ENCODE results near the gene AURKB. TPM values are rescaled to one million over a fixed set of nuclear protein-coding genes. Genes with fewer than 3 reads are reported as not detected.

Gene AURKB
- total RNA-seq, 4 donors from 2014 or later: 11.2 to 43.7 (median 20.3) TPM

DNA sequence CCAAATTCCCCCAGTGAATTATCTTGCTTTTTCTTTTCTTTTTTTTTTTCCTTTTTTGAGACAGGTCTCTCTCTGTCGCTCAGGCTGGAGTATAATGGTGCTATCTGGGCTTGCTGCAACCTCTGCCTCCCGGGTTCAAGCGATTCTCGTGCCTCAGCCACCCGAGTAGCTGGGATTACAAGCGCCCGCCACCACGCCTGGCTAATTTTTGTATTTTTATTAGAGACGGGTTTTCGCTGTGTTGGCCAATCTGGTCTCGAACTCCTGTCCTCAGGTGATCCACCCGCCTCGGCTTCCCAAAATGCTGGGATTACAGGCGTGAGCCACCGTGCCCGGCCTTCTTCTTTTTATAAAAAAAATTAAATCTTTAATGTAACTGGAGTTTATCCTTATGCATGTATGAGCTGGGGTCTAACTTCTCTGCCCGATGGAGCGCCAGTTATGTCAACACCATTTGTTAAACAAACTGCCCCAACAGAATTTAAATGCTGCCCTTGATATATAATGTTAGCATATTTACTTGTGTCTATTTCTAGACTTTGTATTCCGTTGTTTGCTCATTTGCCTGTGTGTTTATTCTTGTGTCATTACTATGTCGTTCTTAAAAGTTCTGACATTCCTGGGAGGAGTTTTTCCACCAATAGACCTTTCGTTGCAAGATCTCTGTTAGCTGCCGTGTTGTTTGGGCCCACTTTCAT lies 535 bp upstream of the AURKB start:
- TF ChIP-seq POLR2A (IDR thresholded peaks at IDR 0.05): no peak
- TF ChIP-seq, protein P1, sequence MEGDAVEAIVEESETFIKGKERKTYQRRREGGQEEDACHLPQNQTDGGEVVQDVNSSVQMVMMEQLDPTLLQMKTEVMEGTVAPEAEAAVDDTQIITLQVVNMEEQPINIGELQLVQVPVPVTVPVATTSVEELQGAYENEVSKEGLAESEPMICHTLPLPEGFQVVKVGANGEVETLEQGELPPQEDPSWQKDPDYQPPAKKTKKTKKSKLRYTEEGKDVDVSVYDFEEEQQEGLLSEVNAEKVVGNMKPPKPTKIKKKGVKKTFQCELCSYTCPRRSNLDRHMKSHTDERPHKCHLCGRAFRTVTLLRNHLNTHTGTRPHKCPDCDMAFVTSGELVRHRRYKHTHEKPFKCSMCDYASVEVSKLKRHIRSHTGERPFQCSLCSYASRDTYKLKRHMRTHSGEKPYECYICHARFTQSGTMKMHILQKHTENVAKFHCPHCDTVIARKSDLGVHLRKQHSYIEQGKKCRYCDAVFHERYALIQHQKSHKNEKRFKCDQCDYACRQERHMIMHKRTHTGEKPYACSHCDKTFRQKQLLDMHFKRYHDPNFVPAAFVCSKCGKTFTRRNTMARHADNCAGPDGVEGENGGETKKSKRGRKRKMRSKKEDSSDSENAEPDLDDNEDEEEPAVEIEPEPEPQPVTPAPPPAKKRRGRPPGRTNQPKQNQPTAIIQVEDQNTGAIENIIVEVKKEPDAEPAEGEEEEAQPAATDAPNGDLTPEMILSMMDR (IDR thresholded peaks at IDR 0.05): no peak
- no peaks in the 10 kb centered on the region for H3K27me3 ChIP-seq
- peak overlapping the region; percentile 46 to 67 (median 58) for H3K4me3 ChIP-seq
- H3K9me3 ChIP-seq: no peaks in the 10 kb centered on the region
- peak overlapping the region; percentile 72 to 94 (median 84) for H3K27ac ChIP-seq
- H3K4me1 ChIP-seq: peaks cover 6 to 62% (median 7%) of the 10 kb centered on the region in 3 donors
- 15 to 20% methylated on average over 16 to 22 of the region's 22 CpGs for WGBS, 2 donors
- intact Hi-C loops (cut with DNase I): no loop called here
- H3K36me3 ChIP-seq: no peaks in the 10 kb centered on the region
- no peak for DNase-seq

DNA sequence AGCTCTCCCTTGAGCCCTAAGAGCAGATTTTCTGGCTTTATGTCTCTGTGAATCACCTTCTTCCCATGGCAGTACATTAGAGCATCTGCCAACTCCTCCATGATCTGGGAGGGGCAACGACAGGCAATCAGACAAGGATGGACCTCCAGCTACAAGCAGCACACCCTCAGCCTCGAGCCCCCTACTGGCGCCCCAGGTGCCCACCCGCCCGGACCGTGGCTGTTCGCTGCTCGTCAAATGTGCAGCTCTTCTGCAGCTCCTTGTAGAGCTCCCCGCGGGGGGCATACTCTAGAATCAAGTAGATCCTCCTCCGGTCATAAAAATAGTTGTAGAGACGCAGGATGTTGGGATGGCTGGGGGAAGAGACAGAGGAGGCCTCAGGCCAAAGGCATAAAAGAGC lies 3.8 kb downstream of the AURKB start:
- peaks cover 6 to 43% (median 7%) of the 10 kb centered on the region in 3 donors for H3K4me1 ChIP-seq
- intact Hi-C loops (cut with DNase I): no loop called here
- DNase-seq: no peak
- no peak overlapping the region for H3K4me3 ChIP-seq
- H3K27ac ChIP-seq: peak overlapping the region in 1 of 4 donors; percentile 10
- H3K9me3 ChIP-seq: no peaks in the 10 kb centered on the region
- TF ChIP-seq, protein P1 (IDR thresholded peaks at IDR 0.05): no peak
- TF ChIP-seq POLR2A (IDR thresholded peaks at IDR 0.05): no peak
- H3K36me3 ChIP-seq: no peaks in the 10 kb centered on the region
- WGBS, 2 donors: 89 to 95% methylated on average over 3 to 6 of the region's 12 CpGs
- H3K27me3 ChIP-seq: no peaks in the 10 kb centered on the region

DNA sequence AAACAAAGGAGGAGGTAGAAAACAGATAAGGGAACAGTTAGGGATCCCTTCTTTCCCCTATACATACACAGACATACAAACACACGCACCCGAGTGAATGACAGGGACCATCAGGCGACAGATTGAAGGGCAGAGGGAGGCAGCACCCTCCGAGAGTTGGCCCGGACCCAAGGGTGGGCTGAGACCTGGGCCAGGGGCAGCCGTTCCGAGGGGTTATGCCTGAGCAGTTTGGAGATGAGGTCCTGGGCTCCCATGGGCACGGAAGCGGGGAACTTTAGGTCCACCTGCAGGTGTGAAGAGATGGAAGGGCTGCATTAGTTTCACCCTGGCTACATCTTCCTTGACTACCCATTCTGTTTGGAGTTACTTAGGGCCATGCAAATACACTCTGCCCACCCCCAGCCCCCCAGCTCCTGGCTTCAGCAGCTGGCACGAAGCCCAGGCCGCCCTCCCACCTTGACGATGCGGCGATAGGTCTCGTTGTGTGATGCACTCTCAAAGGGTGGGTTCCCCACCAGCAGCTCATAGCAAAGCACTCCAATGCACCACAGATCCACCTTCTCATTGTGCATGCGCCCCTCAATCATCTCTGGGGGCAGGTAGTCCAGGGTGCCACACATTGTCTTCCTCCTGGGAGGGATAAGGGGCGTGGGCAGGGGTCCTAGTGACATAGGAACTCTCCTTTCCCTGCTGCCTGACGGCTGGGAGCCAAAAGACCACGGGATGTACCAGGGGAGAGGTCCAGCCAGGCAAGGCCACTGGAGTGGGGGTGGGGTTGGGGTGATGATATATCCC lies 5.4 kb downstream of the AURKB start:
- Histone ChIP-seq H3K4me3 (no peak overlapping the region), H3K27ac (no peak overlapping the region), H3K27me3 (no peaks in the 10 kb centered on the region), H3K9me3 (no peaks in the 10 kb centered on the region), H3K4me1 (peaks cover 3 to 38% (median 3%) of the 10 kb centered on the region in 3 donors), H3K36me3 (no peaks in the 10 kb centered on the region)
- intact Hi-C loops (cut with DNase I): no loop called here
- no peak for DNase-seq
- TF ChIP-seq POLR2A (IDR thresholded peaks at IDR 0.05): no peak
- TF ChIP-seq, protein P1 (IDR thresholded peaks at IDR 0.05): no peak
- 82 to 90% methylated on average over 11 to 14 of the region's 19 CpGs for WGBS, 2 donors

DNA sequence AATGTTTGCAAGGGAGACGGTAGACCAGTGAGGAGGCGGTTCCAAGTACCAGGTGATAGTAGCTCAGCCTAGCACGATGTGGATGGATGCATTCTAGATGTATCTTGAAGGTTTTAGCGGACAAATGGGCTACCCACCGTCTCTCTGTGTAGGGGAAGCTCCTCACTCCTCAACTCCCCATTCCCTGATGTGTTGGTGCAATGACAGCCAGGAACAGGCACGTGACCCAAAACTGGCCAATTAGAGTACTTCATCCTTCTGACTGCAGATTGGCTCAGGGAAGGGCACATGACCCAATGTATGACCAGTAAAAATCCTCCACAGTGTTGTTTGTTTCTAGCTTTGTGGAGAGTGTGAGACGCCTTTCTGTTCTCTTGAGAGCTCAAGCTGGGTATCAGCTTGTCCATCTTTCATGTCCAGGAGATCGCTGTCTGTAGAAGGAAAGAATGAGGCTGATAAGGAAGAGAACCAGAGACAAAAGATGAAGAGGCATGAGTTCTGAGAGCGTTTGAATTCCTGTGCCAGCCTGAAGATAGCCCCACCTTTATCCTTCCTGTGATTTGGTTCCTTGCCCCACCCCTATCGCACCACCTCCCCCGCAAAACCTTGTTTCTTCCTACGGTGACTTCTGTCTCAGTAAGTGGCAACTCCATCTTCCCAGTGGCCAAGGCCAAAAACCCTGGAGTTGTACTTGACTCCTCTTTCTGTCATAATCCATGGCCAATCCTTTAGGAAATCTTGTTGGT lies 18.1 kb downstream of the AURKB start:
- 5 to 8% methylated on average over 12 of the region's 12 CpGs for WGBS, 2 donors
- DNase-seq: no peak
- no peaks in the 10 kb centered on the region for H3K27me3 ChIP-seq
- TF ChIP-seq, protein P1 (IDR thresholded peaks at IDR 0.05): no peak
- TF ChIP-seq POLR2A (IDR thresholded peaks at IDR 0.05): peak in 3 of 4 donors; percentile 29 to 81 (median 60)
- peak overlapping the region; percentile 78 to 93 (median 90) for H3K27ac ChIP-seq
- intact Hi-C loops (cut with DNase I): no loop called here
- H3K4me1 ChIP-seq: peaks cover 13 to 54% (median 31%) of the 10 kb centered on the region in 3 donors
- no peaks in the 10 kb centered on the region for H3K9me3 ChIP-seq
- no peaks in the 10 kb centered on the region for H3K36me3 ChIP-seq
- peak overlapping the region; percentile 9 to 62 (median 40) for H3K4me3 ChIP-seq
